HepG2 (cell line): ENCODE measurements around the gene GALNT1. TPM values are rescaled to one million over a fixed set of nuclear protein-coding genes. Genes with fewer than 3 reads are reported as not detected.

ENCODE experiments used
- ATAC-seq: fragments of 200-7000 bp; cut with Tn5 transposase; 3 replicates; pipeline ENCODE4 v1.9.1; 2020; ENCODE audit warnings: mild to moderate bottlenecking, moderate library complexity
- BruUV-seq: library from RNA; stranded (reverse); fragments of 400-500 nt; replicated peaks from 2 replicates; lab custom pipeline; 2021; lab: Mats Ljungman, UMichigan
- CTCF ChIA-PET: fragments of 300-600 bp; formaldehyde crosslinking; extraction: SDS; loops from one replicate; lab custom pipeline; 2021; ENCODE audit warnings: low total read pairs, inconsistent platforms, low intra/inter-chr PET ratio; lab: Yijun Ruan, JAX
- POLR2A ChIA-PET: fragments of 350-600 bp; sonication (Branson Sonifier 250); formaldehyde crosslinking; loops from one replicate; lab custom pipeline; 2020; ENCODE audit warnings: antibody characterized with exemption, inconsistent platforms; lab: Yijun Ruan, JAX
- DNase-seq: peaks from one replicate; pipeline ENCODE4 v3.0.0-alpha.2; 2015; ENCODE audit warnings: low spot score
- FAIRE-seq: peaks from 3 replicates; lab custom pipeline; 2011; peaks lifted over from hg19 to GRCh38; lab: Jason Lieb, UNC
- H2AFZ ChIP-seq: one replicate; pipeline ENCODE4 v1.6.1; 2011; ENCODE audit warnings: low read length, inconsistent platforms
- H3K27ac ChIP-seq: fragments of 300-600 bp; 3 replicates; pipeline ENCODE4 v1.8.0; 2011; ENCODE audit warnings: mixed run types, mild to moderate bottlenecking, mixed read lengths, low read length, inconsistent platforms; ENCODE audit not compliant: insufficient read depth; ENCODE audit errors: extremely low read length
- H3K27me3 ChIP-seq, 2 experiments: fragments of 200-600 bp in 1 of 2; 2 replicates in 1 of 2; 3 replicates in 1 of 2; pipeline versions ENCODE4 v1.6.0 to v1.8.0; 2011; ENCODE audit warnings: low read length in 2 of 2, mild to moderate bottlenecking in 2 of 2, moderate library complexity in 2 of 2, inconsistent platforms in 1 of 2; ENCODE audit not compliant: insufficient read depth in 2 of 2, control insufficient read depth in 1 of 2
- H3K36me3 ChIP-seq, 2 experiments: fragments of 200-600 bp in 1 of 2; replicated peaks in 1 of 2; 2 replicates in 1 of 2; 3 replicates in 1 of 2; pipeline versions ENCODE4 v1.5.1 to v1.8.0; 2011; ENCODE audit warnings: low read length in 2 of 2, inconsistent platforms in 1 of 2; ENCODE audit not compliant: insufficient read depth in 2 of 2, control insufficient read depth in 1 of 2
- H3K4me1 ChIP-seq: 2 replicates; pipeline ENCODE4 v1.5.1; 2012; ENCODE audit warnings: low read length, inconsistent platforms; ENCODE audit not compliant: insufficient read depth
- H3K4me2 ChIP-seq: 2 replicates; pipeline ENCODE4 v1.6.0; 2011; ENCODE audit warnings: low read depth, low read length, inconsistent platforms
- H3K4me3 ChIP-seq, 3 experiments: fragments of 200-600 bp in 1 of 3; sonication (generic), shearing (Covaris generic) in 1 of 3; replicated peaks in 1 of 3; 2 replicates each; pipeline ENCODE4 v1.5.1; 2011 to 2016; ENCODE audit warnings: low read length in 3 of 3, inconsistent platforms in 2 of 3, low read depth in 2 of 3, mild to moderate bottlenecking in 2 of 3, control low read depth in 1 of 3, mixed read lengths in 1 of 3; ENCODE audit not compliant: insufficient read depth in 1 of 3
- H3K79me2 ChIP-seq: one replicate; pipeline ENCODE4 v1.6.1; 2011; ENCODE audit warnings: low read length, inconsistent platforms; ENCODE audit not compliant: insufficient read depth
- H3K9ac ChIP-seq: 2 replicates; pipeline ENCODE4 v1.6.0; 2011; ENCODE audit warnings: mild to moderate bottlenecking, low read depth, low read length, inconsistent platforms; ENCODE audit not compliant: insufficient read depth
- H3K9me3 ChIP-seq: 2 replicates; pipeline ENCODE4 v1.5.1; 2012; ENCODE audit warnings: mild to moderate bottlenecking, low read length
- H4K20me1 ChIP-seq: 2 replicates; pipeline ENCODE4 v1.6.0; 2011; ENCODE audit warnings: inconsistent platforms, mild to moderate bottlenecking, low read length, moderate library complexity; ENCODE audit not compliant: insufficient read depth
- ARID2 ChIP-seq: sonication (generic); formaldehyde crosslinking; IDR thresholded peaks from 2 replicates; pipeline ENCODE4 v1.8.1; 2022; ENCODE audit warnings: mild to moderate bottlenecking, missing genetic modification reagents, borderline replicate concordance
- CEBPG ChIP-seq: IDR thresholded peaks from 2 replicates; pipeline ENCODE4 v1.6.1; 2016
- CREB1 ChIP-seq, 2 experiments: fragments of 450-650 bp in 1 of 2; IDR thresholded peaks; 2 replicates each; pipeline ENCODE4 v1.6.1; 2016 to 2017; ENCODE audit warnings: control low read depth in 1 of 2, mild to moderate bottlenecking in 1 of 2, missing compliant biosample characterization in 1 of 2, missing genetic modification characterization in 1 of 2
- E2F2 ChIP-seq: sonication (generic); formaldehyde crosslinking; IDR thresholded peaks from 2 replicates; pipeline ENCODE4 v1.4.0; 2020; ENCODE audit warnings: missing genetic modification reagents, borderline replicate concordance
- GMEB2 ChIP-seq: IDR thresholded peaks from 2 replicates; pipeline ENCODE4 v1.6.1; 2016; ENCODE audit warnings: missing biosample characterization, missing genetic modification reagents, low read depth
- KMT2A ChIP-seq: sonication (generic); formaldehyde crosslinking; IDR thresholded peaks from 2 replicates; pipeline ENCODE4 v1.4.0; 2020; ENCODE audit warnings: missing genetic modification reagents
- NCOR1 ChIP-seq: fragments of 200-600 bp; sonication (generic); IDR thresholded peaks from 2 replicates; pipeline ENCODE4 v1.7.0; 2017; ENCODE audit warnings: antibody characterized with exemption, low read length, borderline replicate concordance
- NPAS2 ChIP-seq: sonication (generic); formaldehyde crosslinking; IDR thresholded peaks from 2 replicates; pipeline ENCODE4 v1.8.0; 2022; ENCODE audit warnings: mild to moderate bottlenecking, missing genetic modification reagents, borderline replicate concordance
- RAD21 ChIP-seq: fragments of 450-650 bp; formaldehyde crosslinking; IDR thresholded peaks from 2 replicates; pipeline ENCODE4 v1.5.0; 2020; ENCODE audit warnings: mild to moderate bottlenecking
- REPIN1 ChIP-seq: sonication (generic); formaldehyde crosslinking; IDR thresholded peaks from 2 replicates; pipeline ENCODE4 v1.8.0; 2022; ENCODE audit warnings: missing genetic modification reagents, low read depth, mild to moderate bottlenecking, borderline replicate concordance
- STAG1 ChIP-seq: sonication (generic); formaldehyde crosslinking; IDR thresholded peaks from 2 replicates; pipeline ENCODE4 v1.4.0; 2020; ENCODE audit warnings: missing genetic modification reagents
- ZBED4 ChIP-seq: sonication (generic); formaldehyde crosslinking; IDR thresholded peaks from 2 replicates; pipeline ENCODE4 v1.4.0; 2020; ENCODE audit warnings: missing genetic modification reagents, borderline replicate concordance
- ZFX ChIP-seq: sonication (generic); formaldehyde crosslinking; IDR thresholded peaks from 2 replicates; pipeline ENCODE4 v1.4.0; 2020; ENCODE audit warnings: mild to moderate bottlenecking, low read depth, missing genetic modification reagents, moderate library complexity
- ZNF3 ChIP-seq: IDR thresholded peaks from 2 replicates; pipeline ENCODE4 v1.7.0; 2017; ENCODE audit warnings: inconsistent platforms
- ZNF362 ChIP-seq: sonication (generic); formaldehyde crosslinking; IDR thresholded peaks from 2 replicates; pipeline ENCODE4 v1.4.0; 2020; ENCODE audit warnings: missing genetic modification reagents, mild to moderate bottlenecking, borderline replicate concordance
- WGBS: methylation state at CpG from one replicate; pipeline ENCODE4 v1.1.6; 2017; ENCODE audit warnings: low lambda C conversion rate; 5-methylcytosine and 5-hydroxymethylcytosine counted together
- in situ Hi-C: cut with HindIII; loops from 2 replicates; pipeline ENCODE4 v1.10.0; 2017; ENCODE audit warnings: low pct_unique_long_range_greater_than_20kb; ENCODE audit not compliant: extremely low pct_ligation_motif_present
- intact Hi-C: fragments of 100-400 bp; cut with micrococcal nuclease; formaldehyde crosslinking; loops from one replicate; pipeline ENCODE4 v1.10.0; 2022; ENCODE audit not compliant: unreplicated experiment
- polyA plus RNA-seq, 8 experiments: library from polyadenylated mRNA; depleted of rRNA in 3 of 8; stranded (reverse) in 7 of 8; unstranded in 1 of 8; fragments of >200 nt; fragmentation: Illumina TruSeq in 4 of 8; extraction: Trizol in 4 of 8; gene quantifications; 2 replicates each; pipeline versions ENCODE4 v1.2.1 to v1.2.3, GENCODE V29; 2011 to 2016; ENCODE audit warnings: low read depth in 4 of 8, missing spikeins in 1 of 8, mixed read lengths in 1 of 8; ENCODE audit not compliant: insufficient read depth in 1 of 8
- total RNA-seq, 5 experiments: library from RNA; depleted of rRNA; stranded (reverse); fragments of >200 nt; fragmentation: Illumina TruSeq; extraction: Trizol; gene quantifications; 2 replicates each; pipeline ENCODE4 v1.2.3, GENCODE V29; 2016; ENCODE audit warnings: low read depth in 1 of 5
- TF ChIP-seq, protein P1 (sequence below): IDR thresholded peaks from 2 replicates; pipeline ENCODE4 v1.6.1; 2012; ENCODE audit warnings: inconsistent platforms

Gene GALNT1
- total and polyA plus RNA-seq, 2 of the 13 experiments (the other 11 are each of a cell fraction or from before 2014, with no cell fraction given) = 41.1 to 100 TPM

GRCh38 chr18:35756506-35757117, 175.1 kb downstream of the GALNT1 start:
- H3K4me1 ChIP-seq = peaks cover 12% of the 10 kb centered on the region
- peak; percentile 91 for ATAC-seq
- DNase-seq = peak; percentile 45
- BruUV-seq = no TSS peak
- no peak overlapping the region for H2AFZ ChIP-seq
- CTCF ChIA-PET = interaction anchor here (0.7 to 2.0 kb wide), 4 partner anchors 20 to 261 kb away, joined by 3 to 12 read pairs (median 4); no protein-coding TSS in a partner anchor
- in situ Hi-C loops (loop anchor here (5.0 kb wide), 2 partner anchors 196 to 526 kb away; no protein-coding TSS in a partner anchor), intact Hi-C loops (loop anchor here (1.0 to 10.0 kb wide), 3 partner anchors 194 to 528 kb away; no protein-coding TSS in a partner anchor)
- no peak overlapping the region for H3K4me2 ChIP-seq
- H3K27me3 ChIP-seq = peaks cover 4 to 26% of the 10 kb centered on the region in 2 experiments; a peak in 3 of 5 replicates
- H3K9ac ChIP-seq = no peak overlapping the region
- H3K9me3 ChIP-seq = no peaks in the 10 kb centered on the region
- no peaks in the 10 kb centered on the region for H3K36me3 ChIP-seq
- 0% methylated on average over 5 of the region's 5 CpGs for WGBS
- H4K20me1 ChIP-seq = no peaks in the 10 kb centered on the region
- FAIRE-seq = peak; percentile 53
- H3K27ac ChIP-seq = no peak overlapping the region
- POLR2A ChIA-PET = no interaction called here
- H3K79me2 ChIP-seq = no peaks in the 10 kb centered on the region
- no peak overlapping the region for H3K4me3 ChIP-seq
- TF ChIP-seq NCOR1 = no peak
- peak; percentile 75 for TF ChIP-seq RAD21
- TF ChIP-seq KMT2A (CRISPR knock-in tag) = no peak
- no peak for TF ChIP-seq ZBED4
- TF ChIP-seq ZNF362 (CRISPR knock-in tag) = peak; percentile 39; the same call in 1 of the 2 replicates
- TF ChIP-seq GMEB2 (CRISPR knock-in tag) = no peak
- TF ChIP-seq STAG1 (CRISPR knock-in tag) = peak; percentile 84
- TF ChIP-seq, protein P1, sequence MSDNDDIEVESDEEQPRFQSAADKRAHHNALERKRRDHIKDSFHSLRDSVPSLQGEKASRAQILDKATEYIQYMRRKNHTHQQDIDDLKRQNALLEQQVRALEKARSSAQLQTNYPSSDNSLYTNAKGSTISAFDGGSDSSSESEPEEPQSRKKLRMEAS = no peak
- no peak for TF ChIP-seq ARID2 (CRISPR knock-in tag)
- TF ChIP-seq NPAS2 (CRISPR knock-in tag) = no peak
- TF ChIP-seq ZNF3 (CRISPR knock-in tag) = no peak
- no peak for TF ChIP-seq CREB1 (IDR thresholded peaks at IDR 0.05)
- no peak for TF ChIP-seq CREB1 (CRISPR knock-in tag; IDR thresholded peaks at IDR 0.05)
- TF ChIP-seq E2F2 (CRISPR knock-in tag) = no peak
- no peak for TF ChIP-seq ZFX (CRISPR knock-in tag)
- TF ChIP-seq REPIN1 (CRISPR knock-in tag) = no peak
- no peak for TF ChIP-seq CEBPG (CRISPR knock-in tag)
